ENCODE measurements around the gene KCNQ1.

The KCNQ1 gene

DNA sequence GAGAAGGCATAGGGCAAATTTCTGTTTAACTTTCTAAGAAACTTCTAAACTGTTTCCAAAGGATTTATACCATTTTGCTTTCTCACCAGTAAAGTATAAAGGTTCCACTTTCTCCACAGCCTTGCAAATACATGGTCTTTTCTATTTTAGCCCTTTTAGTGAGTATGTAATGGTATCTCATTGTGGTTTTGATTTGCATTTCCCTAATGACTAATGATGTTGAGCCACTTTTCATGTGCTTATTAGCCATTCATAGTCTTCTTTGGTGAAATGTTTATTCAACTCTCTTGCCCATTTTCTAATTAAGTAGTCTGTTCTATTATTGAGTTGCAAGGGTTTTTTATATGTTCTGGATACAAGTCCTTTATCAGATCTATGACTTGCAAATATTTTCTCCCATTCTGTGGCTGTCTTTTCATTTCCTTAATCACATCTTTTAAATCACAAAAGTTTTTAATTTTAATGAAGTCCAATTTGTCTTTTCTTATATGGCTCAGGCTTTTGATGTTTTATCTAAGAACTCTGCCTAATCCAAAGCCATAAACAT, 338.8 kb downstream of the KCNQ1 start:
- TF ChIP-seq, protein P1, sequence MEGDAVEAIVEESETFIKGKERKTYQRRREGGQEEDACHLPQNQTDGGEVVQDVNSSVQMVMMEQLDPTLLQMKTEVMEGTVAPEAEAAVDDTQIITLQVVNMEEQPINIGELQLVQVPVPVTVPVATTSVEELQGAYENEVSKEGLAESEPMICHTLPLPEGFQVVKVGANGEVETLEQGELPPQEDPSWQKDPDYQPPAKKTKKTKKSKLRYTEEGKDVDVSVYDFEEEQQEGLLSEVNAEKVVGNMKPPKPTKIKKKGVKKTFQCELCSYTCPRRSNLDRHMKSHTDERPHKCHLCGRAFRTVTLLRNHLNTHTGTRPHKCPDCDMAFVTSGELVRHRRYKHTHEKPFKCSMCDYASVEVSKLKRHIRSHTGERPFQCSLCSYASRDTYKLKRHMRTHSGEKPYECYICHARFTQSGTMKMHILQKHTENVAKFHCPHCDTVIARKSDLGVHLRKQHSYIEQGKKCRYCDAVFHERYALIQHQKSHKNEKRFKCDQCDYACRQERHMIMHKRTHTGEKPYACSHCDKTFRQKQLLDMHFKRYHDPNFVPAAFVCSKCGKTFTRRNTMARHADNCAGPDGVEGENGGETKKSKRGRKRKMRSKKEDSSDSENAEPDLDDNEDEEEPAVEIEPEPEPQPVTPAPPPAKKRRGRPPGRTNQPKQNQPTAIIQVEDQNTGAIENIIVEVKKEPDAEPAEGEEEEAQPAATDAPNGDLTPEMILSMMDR (IDR thresholded peaks at IDR 0.05), result no peak

DNA sequence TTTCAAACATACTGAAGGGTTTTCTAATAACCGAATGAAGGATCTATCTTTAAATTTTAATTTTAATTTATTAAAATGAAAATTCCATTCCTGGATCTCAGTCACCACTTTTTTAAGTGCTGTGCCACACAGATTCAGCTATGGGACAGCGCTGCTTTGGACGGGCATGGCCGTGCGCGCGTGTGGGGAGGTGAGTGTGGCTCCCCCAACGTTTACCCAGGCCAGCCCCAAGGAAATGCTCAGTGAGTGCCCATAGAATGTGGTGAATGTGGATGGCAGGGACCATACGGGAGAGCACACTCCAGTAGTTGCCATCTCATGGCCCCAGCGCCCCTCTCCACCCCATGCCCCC, 343.0 kb downstream of the KCNQ1 start:
- TF ChIP-seq, protein P1 (IDR thresholded peaks at IDR 0.05), result no peak

DNA sequence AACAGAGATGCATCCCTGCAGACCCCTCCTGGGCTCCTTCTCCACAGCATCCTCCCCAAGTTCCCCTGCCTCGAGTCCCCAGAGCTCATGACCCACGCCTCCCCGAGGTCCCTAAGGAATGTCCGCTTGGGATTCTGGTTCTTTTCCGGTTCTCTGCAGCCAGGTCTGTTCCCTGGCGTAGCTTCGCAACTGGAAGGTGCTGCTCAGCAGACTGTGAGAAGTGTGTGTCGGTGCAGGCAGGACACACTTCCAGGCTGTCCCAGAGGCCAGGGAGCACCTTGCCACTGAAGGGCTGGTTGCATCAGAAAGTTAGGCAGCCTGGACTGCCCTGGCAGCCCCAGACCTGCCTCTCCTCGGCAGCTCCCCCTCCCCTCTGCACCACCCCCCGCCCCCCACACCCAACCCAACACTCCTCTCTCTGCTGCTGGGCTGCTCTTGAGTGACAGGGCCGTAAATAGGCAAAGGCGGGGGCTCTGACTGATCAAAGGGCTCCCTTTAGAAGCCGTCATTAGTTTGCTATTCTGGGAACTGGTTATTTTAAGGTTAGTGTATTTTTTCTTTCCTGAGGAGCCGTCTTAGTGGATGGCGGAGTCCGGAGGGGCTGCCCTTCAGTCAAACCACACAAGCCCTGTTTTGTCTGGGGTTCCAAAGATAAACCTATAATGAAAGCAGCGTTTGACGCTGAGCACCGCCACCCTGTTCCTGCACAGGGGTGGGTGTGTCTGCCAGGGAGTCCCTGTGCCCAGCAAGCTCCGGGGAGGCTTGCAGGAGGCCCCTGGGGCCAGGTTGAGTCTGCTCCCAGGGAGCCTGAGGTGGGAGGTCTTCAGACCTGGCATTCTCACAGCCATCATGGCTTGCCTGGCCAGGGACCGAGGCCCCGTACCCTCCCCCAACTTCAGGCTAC, 343.6 kb downstream of the KCNQ1 start:
- TF ChIP-seq, protein P1 (IDR thresholded peaks at IDR 0.05), result no peak

DNA sequence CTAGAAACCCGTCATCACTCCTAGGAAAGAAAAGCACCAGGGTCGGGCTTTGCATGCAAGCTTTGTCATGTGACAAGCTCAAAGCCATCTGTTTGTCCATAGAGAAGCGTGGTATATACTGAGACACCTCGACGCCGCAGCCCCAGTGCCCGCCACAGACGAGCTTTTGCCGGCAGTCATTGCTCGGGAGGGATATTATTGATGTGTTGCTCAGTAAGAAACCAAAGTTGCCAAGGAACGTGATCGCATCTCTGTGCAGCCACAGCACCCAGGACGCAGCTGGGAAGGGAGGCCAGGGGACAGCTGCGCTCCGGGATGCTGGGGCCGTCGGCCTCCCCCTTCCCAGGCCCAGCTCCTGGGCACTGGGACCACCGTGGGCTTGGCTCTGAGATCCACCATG, 344.5 kb downstream of the KCNQ1 start:
- TF ChIP-seq, protein P1 (IDR thresholded peaks at IDR 0.05), result no peak

DNA sequence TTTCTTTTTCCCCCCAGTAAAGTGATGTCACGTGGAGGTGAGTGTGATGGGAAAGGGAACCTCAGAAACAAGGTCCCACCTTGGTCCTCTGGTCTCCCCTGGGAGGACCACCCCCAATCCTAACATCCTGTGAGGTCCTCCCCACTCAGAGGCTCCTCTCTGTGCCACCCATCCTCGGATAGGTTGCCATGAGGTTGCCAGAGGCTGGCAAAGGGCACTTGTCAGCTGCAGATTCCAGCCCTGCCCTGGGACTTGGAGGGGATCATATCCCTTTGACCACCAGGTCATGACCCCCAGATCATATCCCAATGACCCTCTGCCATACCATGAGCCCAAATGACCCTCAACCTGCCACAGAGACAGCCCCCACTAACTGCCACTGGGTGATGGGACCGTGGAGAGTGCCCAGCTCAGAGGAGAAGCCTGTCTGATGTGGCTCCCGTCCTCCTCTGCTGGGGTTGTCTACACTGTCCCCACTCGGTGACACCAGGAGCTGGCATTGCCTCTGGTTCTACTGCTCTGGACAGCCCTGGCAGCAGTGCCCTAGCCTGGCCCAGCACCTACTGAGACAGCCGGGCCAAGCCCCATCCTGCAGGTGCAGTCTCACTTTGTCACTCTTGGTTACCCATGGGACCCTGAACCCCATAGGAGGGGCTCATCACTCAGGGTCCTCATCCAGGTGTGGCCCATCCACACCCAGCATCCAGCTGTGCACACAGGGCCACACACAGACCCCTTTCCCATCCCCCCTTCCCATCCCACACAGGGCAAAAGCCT, 345.2 kb downstream of the KCNQ1 start:
- TF ChIP-seq, protein P1 (IDR thresholded peaks at IDR 0.05), result no peak

DNA sequence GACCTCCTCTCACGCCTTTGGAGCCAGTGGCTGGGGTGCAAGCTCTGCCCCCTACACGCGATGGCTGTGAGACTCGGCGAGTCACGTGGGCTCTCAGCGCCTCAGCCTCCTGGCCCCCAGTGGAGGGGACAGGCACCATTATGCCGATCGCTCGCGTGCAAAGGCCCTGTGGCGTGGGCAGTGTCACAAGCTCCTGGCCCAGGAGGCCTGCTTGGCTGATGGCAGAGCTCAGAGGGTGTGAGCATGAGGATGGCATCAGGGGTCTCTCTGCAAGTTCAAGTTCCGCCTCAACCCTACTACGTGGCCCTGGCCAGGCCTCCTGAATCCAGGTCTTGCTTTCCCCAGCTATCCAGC, 345.7 kb downstream of the KCNQ1 start:
- TF ChIP-seq, protein P1 (IDR thresholded peaks at IDR 0.05), result no peak

DNA sequence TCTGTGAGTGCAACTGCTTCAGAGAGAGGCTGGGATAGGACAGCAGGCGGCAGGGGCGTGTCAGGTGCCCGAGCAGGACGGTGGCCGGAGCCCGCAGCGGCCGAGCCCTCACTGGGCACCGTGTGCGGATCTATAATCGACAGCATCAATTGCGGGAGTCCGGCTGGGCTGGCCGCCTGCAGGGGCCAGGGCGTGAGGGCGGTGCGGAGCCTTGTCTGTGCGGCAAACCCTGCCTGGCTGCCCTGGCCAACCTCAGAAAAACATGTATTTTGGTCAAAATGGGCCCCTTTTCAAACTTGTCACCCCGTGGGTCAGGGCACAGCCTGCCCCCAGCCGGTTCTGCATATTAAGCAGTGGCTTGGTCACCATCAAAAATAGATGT, 346.3 kb downstream of the KCNQ1 start:
- TF ChIP-seq, protein P1 (IDR thresholded peaks at IDR 0.05), result no peak
